Osteocyte (in vitro differentiated cells): ENCODE results near the gene SNF8. TPM values are rescaled to one million over a fixed set of nuclear protein-coding genes. Genes with fewer than 3 reads are reported as not detected.

ENCODE experiments used
- DNase-seq: peaks from one replicate; pipeline ENCODE4 v3.0.0; 2021; ENCODE audit warnings: mixed read lengths; ENCODE audit not compliant: unreplicated experiment; ENCODE audit errors: extremely low spot score
- H3K27ac Mint-ChIP-seq: one replicate; pipeline ENCODE4 v1.8.0; 2021; ENCODE audit warnings: mild to moderate bottlenecking, mixed read lengths; ENCODE audit not compliant: unreplicated experiment
- H3K27me3 Mint-ChIP-seq: one replicate; pipeline ENCODE4 v1.8.0; 2021; ENCODE audit warnings: mixed read lengths; ENCODE audit not compliant: unreplicated experiment
- H3K36me3 Mint-ChIP-seq: one replicate; pipeline ENCODE4 v1.8.0; 2021; ENCODE audit warnings: mixed read lengths; ENCODE audit not compliant: unreplicated experiment
- H3K4me1 Mint-ChIP-seq: one replicate; pipeline ENCODE4 v1.8.0; 2021; ENCODE audit warnings: mixed read lengths; ENCODE audit not compliant: unreplicated experiment
- H3K4me3 Mint-ChIP-seq: one replicate; pipeline ENCODE4 v1.8.0; 2021; ENCODE audit warnings: mild to moderate bottlenecking, moderate library complexity, mixed read lengths; ENCODE audit not compliant: unreplicated experiment
- H3K9me3 Mint-ChIP-seq: one replicate; pipeline ENCODE4 v1.8.0; 2021; ENCODE audit warnings: mixed read lengths; ENCODE audit not compliant: unreplicated experiment
- total RNA-seq: library from RNA; stranded (reverse); gene quantifications from 2 replicates; pipeline ENCODE4 v1.2.1, GENCODE V29; 2021
- TF ChIP-seq, protein P1 (sequence below): fragments of 200-600 bp; sonication (generic); IDR thresholded peaks from 2 replicates; pipeline ENCODE4 v1.5.0; 2021; ENCODE audit warnings: antibody characterized with exemption, mild to moderate bottlenecking, moderate library complexity

Gene SNF8
- total RNA-seq, 1 donor from 2014 or later = 125 TPM

DNA sequence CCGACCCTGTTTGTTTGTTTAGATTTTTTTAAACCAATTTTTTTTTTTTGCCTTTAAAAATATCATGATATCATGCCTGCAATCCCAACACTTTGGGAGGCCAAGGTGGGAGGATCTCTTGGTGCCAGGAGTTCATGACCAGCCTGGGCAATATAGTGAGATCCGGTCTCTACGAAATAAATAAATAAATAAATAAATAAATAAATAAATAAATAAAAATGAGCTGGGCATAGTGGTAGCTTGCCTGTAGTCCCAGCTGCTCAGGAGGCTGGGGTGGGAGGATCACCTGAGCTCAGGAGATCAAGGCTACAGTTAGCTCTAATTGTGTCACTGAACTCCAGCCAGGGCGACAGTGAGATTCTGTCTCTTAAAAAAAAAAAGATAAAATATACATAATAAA lies 44.5 kb upstream of the SNF8 start:
- H3K36me3 Mint-ChIP-seq = no peaks in the 10 kb centered on the region
- no peaks in the 10 kb centered on the region for H3K9me3 Mint-ChIP-seq
- H3K27me3 Mint-ChIP-seq = peaks cover 52% of the 10 kb centered on the region
- H3K27ac Mint-ChIP-seq = no peak overlapping the region
- H3K4me3 Mint-ChIP-seq = no peak overlapping the region
- TF ChIP-seq, protein P1, sequence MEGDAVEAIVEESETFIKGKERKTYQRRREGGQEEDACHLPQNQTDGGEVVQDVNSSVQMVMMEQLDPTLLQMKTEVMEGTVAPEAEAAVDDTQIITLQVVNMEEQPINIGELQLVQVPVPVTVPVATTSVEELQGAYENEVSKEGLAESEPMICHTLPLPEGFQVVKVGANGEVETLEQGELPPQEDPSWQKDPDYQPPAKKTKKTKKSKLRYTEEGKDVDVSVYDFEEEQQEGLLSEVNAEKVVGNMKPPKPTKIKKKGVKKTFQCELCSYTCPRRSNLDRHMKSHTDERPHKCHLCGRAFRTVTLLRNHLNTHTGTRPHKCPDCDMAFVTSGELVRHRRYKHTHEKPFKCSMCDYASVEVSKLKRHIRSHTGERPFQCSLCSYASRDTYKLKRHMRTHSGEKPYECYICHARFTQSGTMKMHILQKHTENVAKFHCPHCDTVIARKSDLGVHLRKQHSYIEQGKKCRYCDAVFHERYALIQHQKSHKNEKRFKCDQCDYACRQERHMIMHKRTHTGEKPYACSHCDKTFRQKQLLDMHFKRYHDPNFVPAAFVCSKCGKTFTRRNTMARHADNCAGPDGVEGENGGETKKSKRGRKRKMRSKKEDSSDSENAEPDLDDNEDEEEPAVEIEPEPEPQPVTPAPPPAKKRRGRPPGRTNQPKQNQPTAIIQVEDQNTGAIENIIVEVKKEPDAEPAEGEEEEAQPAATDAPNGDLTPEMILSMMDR = no peak
- H3K4me1 Mint-ChIP-seq = no peaks in the 10 kb centered on the region
- DNase-seq = no peak

DNA sequence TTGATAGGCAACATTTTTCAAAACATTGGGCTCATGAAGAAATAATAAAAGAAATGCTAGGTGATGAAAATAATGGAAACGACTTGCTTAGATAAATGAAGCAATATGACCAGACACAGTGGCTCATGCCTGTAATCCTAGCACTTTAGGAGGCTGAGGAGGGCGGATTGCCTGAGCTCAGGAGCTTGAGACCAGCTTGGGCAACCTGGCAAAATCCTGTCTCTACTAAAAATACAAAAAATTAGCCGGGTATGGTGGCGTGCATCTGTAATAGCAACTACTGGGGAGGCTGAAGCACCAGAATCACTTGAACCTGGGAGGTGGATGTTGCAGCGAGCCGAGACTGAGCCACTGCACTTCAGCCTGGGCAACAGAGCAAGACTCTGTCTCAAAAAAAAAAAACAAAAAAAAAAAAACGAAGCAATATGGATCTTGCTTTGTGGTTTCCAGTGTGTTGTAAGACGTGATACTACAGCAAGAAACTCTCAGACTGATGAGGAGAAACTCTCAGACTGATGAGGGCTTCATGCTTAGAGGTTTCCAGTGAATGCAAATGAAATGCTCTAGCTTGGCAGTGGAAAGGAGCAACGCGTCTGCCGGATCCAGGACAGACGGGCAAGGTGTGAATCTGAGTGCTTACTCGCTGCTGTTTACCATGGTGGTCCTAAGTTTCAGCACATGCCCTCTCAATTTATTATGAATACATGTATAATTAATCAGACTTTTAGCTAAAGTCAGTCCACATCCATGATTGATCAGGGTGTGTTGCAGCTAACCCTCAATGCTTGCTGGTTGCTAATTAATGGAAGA lies 41.0 kb upstream of the SNF8 start:
- H3K36me3 Mint-ChIP-seq = no peaks in the 10 kb centered on the region
- TF ChIP-seq, protein P1 = no peak
- peaks cover 5% of the 10 kb centered on the region for H3K9me3 Mint-ChIP-seq
- H3K27ac Mint-ChIP-seq = no peak overlapping the region
- H3K4me1 Mint-ChIP-seq = no peaks in the 10 kb centered on the region
- DNase-seq = peak; percentile 74
- H3K4me3 Mint-ChIP-seq = no peak overlapping the region
- H3K27me3 Mint-ChIP-seq = peaks cover 38% of the 10 kb centered on the region

DNA sequence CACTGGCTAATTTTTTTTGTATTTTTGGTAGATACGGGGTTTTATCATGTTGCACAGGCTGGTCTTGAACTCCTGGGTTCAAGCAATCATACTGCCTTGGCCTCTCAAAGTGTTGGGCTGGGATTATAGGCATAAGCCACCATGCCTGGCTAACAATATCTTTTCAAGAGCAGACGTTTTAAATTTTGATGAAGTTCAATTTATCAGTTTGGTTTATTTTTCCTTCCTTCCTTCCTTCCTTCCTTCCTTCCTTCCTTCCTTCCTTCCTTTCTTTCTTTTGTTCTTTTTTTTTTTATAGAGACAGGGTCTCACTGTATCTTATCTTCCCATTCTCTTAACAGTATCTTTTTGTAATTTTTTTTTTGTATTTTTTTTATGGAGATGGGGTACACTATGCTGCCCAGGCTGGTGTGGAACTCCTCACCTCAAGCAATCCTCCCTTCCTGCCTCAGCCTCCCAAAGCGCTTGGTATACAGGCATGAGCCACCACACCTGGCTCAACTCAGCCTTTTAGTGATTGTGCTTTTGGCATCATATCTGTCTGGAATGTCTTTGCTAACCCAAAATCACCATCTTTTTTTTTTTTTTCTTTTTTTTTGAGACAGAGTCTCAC lies 37.4 kb upstream of the SNF8 start:
- Mint-ChIP-seq H3K27me3 (peaks cover 16% of the 10 kb centered on the region), H3K27ac (no peak overlapping the region), H3K4me1 (no peaks in the 10 kb centered on the region), H3K9me3 (peaks cover 5% of the 10 kb centered on the region), H3K4me3 (no peak overlapping the region), H3K36me3 (no peaks in the 10 kb centered on the region)
- TF ChIP-seq, protein P1 = no peak
- DNase-seq = peak; percentile 7

DNA sequence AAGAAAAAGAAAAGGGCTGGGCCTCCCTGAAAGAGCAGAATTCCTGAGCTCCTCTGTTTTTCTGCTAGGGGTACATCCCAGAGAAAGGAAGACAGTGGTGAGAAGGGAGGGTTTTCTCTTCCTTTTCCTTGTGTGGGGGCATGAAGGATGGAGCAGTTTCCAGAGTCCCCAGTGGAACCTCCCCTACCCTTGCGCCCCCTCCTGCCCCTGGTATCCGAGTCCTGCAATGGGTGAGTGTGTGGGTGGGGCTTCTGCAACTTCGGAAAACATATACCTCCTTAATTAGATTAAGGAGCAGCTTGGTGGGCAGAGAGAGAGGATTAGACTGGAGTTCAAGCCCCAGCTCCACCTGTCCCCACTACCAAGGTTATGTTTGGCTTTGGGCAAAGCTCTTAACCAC lies 29.2 kb upstream of the SNF8 start:
- H3K9me3 Mint-ChIP-seq = no peaks in the 10 kb centered on the region
- peaks cover 22% of the 10 kb centered on the region for H3K4me1 Mint-ChIP-seq
- no peaks in the 10 kb centered on the region for H3K27me3 Mint-ChIP-seq
- H3K27ac Mint-ChIP-seq = peak overlapping the region; percentile 27
- H3K4me3 Mint-ChIP-seq = no peak overlapping the region
- TF ChIP-seq, protein P1 = no peak
- H3K36me3 Mint-ChIP-seq = no peaks in the 10 kb centered on the region
- no peak for DNase-seq

DNA sequence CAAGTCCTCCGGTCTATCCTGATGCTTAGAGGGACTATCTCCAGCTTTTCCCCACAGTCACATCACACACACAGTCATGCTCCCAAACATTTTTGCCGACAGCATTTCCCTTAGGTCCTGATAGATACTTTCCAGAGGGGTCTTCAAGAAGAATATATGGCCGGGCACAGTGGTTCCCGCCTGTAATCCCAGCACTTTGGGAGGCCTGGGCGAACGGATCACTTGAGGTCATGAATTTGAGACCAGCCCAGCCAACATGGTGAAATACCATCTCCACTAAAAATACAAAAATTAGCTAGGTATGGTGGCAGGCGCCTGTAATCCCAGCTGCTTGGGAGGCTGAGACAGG lies 28.1 kb upstream of the SNF8 start:
- Mint-ChIP-seq H3K4me3 (peak overlapping the region; percentile 32), H3K4me1 (peaks cover 22% of the 10 kb centered on the region), H3K27me3 (no peaks in the 10 kb centered on the region), H3K27ac (peak overlapping the region; percentile 93), H3K9me3 (no peaks in the 10 kb centered on the region), H3K36me3 (no peaks in the 10 kb centered on the region)
- DNase-seq = no peak
- TF ChIP-seq, protein P1 = no peak
